Bladder microvascular endothelial cell (primary cell): ENCODE measurements around the gene DNAH6. TPM values are rescaled to one million over a fixed set of nuclear protein-coding genes. Genes with fewer than 3 reads are reported as not detected.

Experiments used
- total RNA-seq: library from RNA; depleted of rRNA; stranded (reverse); fragments of >200 nt; gene quantifications from 2 replicates; pipeline ENCODE4 v1.2.3, GENCODE V29; 2014

The DNAH6 gene
- under 0.01 TPM in 1 of 2 replicates, not detected in the other for total RNA-seq

DNA sequence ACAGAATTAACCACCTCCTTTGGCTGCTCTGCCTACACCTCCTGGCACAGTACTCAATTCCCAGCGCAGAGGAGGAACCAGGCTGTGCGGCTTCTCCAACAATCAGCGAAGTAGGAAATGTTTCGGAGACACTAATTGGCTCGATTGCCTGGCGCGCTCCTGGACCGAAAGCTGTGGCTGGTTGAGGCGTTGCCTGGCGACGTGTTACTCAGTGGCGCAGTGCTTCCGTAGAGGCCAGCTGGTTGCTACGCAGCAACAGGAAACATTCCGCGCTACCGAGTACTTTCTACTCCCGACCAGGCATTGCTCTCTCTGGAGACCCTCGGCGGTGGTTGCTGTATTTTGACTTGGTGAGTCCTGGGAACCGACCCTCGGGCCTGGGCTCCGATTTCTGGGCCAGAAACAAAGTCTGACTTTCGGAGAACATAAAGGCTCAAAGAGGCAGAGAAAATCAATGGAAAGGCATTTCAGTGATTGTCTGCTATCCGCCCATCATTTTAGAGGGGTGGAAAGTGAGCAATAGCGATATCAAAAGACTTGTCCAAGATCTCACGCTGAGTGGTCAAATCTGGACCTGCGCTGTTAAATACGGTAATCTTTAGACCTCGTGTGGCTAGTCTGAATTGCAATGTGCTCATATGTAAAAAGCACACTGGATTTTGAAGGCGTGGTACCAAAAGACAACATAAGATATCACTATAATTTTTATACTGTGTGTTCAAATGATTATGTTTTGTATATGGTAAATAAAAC is at the start of gene DNAH6:
DNAH6 (plus strand) TSS at position 265 of the 753 bp plus-strand sequence. CDS start 1,329 bp downstream, outside the sequence.

Other genes with a start within 250 kb of the DNAH6 start
- 37.9 and 41.3 TPM in 2 replicates for gene SUCLG1, start 57.2 kb upstream of the DNAH6 start, total RNA-seq